ENCODE results near the gene TMEM121.

- TF ChIP-seq RARB (CRISPR knock-in tag; IDR thresholded peaks at IDR 0.05) (no peak), TCF4 (CRISPR knock-in tag; IDR thresholded peaks at IDR 0.05; ENCODE audit: borderline replicate concordance) (no peak), ZNF70 (CRISPR knock-in tag; IDR thresholded peaks at IDR 0.05) (no peak)
- TF ChIP-seq, protein P1, sequence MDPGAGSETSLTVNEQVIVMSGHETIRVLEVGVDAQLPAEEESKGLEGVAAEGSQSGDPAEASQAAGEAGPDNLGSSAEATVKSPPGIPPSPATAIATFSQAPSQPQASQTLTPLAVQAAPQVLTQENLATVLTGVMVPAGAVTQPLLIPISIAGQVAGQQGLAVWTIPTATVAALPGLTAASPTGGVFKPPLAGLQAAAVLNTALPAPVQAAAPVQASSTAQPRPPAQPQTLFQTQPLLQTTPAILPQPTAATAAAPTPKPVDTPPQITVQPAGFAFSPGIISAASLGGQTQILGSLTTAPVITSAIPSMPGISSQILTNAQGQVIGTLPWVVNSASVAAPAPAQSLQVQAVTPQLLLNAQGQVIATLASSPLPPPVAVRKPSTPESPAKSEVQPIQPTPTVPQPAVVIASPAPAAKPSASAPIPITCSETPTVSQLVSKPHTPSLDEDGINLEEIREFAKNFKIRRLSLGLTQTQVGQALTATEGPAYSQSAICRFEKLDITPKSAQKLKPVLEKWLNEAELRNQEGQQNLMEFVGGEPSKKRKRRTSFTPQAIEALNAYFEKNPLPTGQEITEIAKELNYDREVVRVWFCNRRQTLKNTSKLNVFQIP (CRISPR knock-in tag; IDR thresholded peaks at IDR 0.05; ENCODE audit: borderline replicate concordance, low read depth): no peak
- TF ChIP-seq, protein P2, sequence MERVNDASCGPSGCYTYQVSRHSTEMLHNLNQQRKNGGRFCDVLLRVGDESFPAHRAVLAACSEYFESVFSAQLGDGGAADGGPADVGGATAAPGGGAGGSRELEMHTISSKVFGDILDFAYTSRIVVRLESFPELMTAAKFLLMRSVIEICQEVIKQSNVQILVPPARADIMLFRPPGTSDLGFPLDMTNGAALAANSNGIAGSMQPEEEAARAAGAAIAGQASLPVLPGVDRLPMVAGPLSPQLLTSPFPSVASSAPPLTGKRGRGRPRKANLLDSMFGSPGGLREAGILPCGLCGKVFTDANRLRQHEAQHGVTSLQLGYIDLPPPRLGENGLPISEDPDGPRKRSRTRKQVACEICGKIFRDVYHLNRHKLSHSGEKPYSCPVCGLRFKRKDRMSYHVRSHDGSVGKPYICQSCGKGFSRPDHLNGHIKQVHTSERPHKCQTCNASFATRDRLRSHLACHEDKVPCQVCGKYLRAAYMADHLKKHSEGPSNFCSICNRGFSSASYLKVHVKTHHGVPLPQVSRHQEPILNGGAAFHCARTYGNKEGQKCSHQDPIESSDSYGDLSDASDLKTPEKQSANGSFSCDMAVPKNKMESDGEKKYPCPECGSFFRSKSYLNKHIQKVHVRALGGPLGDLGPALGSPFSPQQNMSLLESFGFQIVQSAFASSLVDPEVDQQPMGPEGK (CRISPR knock-in tag; IDR thresholded peaks at IDR 0.05; ENCODE audit: borderline replicate concordance): no peak
Measured at GRCh38 chr14:105508069-105508468, 18.3 kb upstream of the TMEM121 start.
